Measurements from ENCODE around the gene UGT2B11. TPM values are rescaled to one million over a fixed set of nuclear protein-coding genes. Genes with fewer than 3 reads are reported as not detected.
"Not testable (repeated sequence)": the region's sequence is repeated elsewhere in the genome, so short reads cannot be mapped to it uniquely, and the experiment has no call there.

UGT2B11 gene
- total RNA-seq, 4 donors from 2014 or later: 0.21 TPM; not detected in 3

- H3K9me3 ChIP-seq: no peaks in the 10 kb centered on the region
- no peak for TF ChIP-seq CTCF (IDR thresholded peaks at IDR 0.05)
- no peak for TF ChIP-seq POLR2A (IDR thresholded peaks at IDR 0.05)
- no peak overlapping the region for H3K27ac ChIP-seq
- no peaks in the 10 kb centered on the region for H3K27me3 ChIP-seq
- no peak overlapping the region for H3K4me3 ChIP-seq
- DNase-seq: no peak
- no peaks in the 10 kb centered on the region for H3K4me1 ChIP-seq
- no peaks in the 10 kb centered on the region for H3K36me3 ChIP-seq
- intact Hi-C loops (cut with DNase I; ENCODE audit: low total_unique reads): no loop called here
These were observed 47.2 kb downstream of the UGT2B11 start for GRCh38 chr4:69167300-69167699.

GRCh38 chr4:69166376-69166775 lies 48.2 kb downstream of the UGT2B11 start:
- H3K27me3 ChIP-seq; H3K4me3 ChIP-seq; DNase-seq; H3K27ac ChIP-seq; H3K9me3 ChIP-seq; H3K36me3 ChIP-seq; intact Hi-C loops (cut with DNase I; ENCODE audit: low total_unique reads); H3K4me1 ChIP-seq: not testable (repeated sequence)

- DNase-seq; H3K4me1 ChIP-seq; intact Hi-C loops (cut with DNase I; ENCODE audit: low total_unique reads); H3K4me3 ChIP-seq; H3K36me3 ChIP-seq; H3K27ac ChIP-seq; H3K27me3 ChIP-seq; H3K9me3 ChIP-seq: not testable (repeated sequence)
These were observed 48.8 kb downstream of the UGT2B11 start for GRCh38 chr4:69165707-69166106.

GRCh38 chr4:69156913-69157312 lies 57.6 kb downstream of the UGT2B11 start:
- no peaks in the 10 kb centered on the region for H3K4me1 ChIP-seq
- no peaks in the 10 kb centered on the region for H3K9me3 ChIP-seq
- no peaks in the 10 kb centered on the region for H3K36me3 ChIP-seq
- TF ChIP-seq CTCF (IDR thresholded peaks at IDR 0.05) (no peak), POLR2A (IDR thresholded peaks at IDR 0.05) (no peak)
- intact Hi-C loops (cut with DNase I; ENCODE audit: low total_unique reads): no loop called here
- no peak for DNase-seq
- no peak overlapping the region for H3K27ac ChIP-seq
- H3K27me3 ChIP-seq: no peaks in the 10 kb centered on the region
- H3K4me3 ChIP-seq: no peak overlapping the region

- intact Hi-C loops (cut with DNase I; ENCODE audit: low total_unique reads): no loop called here
- Histone ChIP-seq H3K4me3 (no peak overlapping the region), H3K36me3 (no peaks in the 10 kb centered on the region), H3K27ac (no peak overlapping the region), H3K4me1 (no peaks in the 10 kb centered on the region), H3K27me3 (no peaks in the 10 kb centered on the region), H3K9me3 (no peaks in the 10 kb centered on the region)
- TF ChIP-seq CTCF (IDR thresholded peaks at IDR 0.05): no peak
- TF ChIP-seq POLR2A (IDR thresholded peaks at IDR 0.05): no peak
- no peak for DNase-seq
These were observed 60.5 kb downstream of the UGT2B11 start for GRCh38 chr4:69154021-69154420.

Other genes with a start within 250 kb of the UGT2B11 start
- gene UGT2B7, start 118.3 kb downstream of the UGT2B11 start, total RNA-seq: 10 to 100 TPM in 1 of 4 donors, 1 to 10 TPM in 1, under 1 TPM in 1, not detected in 1; 0.58 to 22.2 (median 2.0) TPM
- not detected for gene UGT2B28, start 65.7 kb upstream of the UGT2B11 start, total RNA-seq